Fibroblast of the conjunctiva (primary cell): ENCODE results near the gene SCLY.

Experiments used
- DNase-seq: peaks from one replicate; pipeline ENCODE4 v3.0.0-alpha.2; 2010; ENCODE audit warnings: low read depth

The SCLY gene

DNA sequence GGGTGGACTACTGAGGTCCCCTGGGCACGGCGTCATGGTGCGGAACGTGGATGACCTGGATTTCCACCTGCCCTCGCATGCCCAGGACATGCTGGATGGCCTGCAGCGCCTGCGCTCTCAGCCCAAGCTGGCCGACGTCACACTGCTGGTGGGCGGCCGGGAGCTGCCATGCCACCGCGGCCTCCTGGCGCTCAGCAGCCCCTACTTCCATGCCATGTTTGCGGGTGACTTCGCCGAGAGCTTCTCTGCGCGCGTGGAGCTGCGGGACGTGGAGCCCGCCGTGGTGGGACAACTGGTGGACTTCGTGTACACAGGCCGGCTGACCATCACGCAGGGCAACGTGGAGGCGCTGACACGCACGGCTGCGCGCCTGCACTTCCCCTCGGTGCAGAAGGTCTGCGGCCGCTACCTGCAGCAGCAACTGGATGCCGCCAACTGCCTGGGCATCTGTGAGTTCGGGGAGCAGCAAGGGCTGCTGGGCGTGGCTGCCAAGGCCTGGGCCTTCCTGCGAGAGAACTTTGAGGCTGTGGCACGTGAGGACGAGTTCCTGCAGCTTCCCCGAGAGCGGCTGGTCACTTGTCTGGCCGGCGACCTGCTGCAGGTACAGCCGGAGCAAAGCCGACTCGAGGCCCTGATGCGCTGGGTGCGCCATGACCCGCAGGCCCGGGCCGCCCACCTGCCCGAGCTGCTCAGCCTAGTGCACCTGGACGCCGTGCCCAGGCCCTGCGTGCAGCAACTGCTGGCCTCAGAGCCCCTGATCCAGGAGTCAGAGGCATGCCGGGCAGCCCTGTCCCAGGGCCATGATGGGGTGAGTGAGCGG, 80.1 kb downstream of the SCLY start:
- DNase-seq: no peak

DNA sequence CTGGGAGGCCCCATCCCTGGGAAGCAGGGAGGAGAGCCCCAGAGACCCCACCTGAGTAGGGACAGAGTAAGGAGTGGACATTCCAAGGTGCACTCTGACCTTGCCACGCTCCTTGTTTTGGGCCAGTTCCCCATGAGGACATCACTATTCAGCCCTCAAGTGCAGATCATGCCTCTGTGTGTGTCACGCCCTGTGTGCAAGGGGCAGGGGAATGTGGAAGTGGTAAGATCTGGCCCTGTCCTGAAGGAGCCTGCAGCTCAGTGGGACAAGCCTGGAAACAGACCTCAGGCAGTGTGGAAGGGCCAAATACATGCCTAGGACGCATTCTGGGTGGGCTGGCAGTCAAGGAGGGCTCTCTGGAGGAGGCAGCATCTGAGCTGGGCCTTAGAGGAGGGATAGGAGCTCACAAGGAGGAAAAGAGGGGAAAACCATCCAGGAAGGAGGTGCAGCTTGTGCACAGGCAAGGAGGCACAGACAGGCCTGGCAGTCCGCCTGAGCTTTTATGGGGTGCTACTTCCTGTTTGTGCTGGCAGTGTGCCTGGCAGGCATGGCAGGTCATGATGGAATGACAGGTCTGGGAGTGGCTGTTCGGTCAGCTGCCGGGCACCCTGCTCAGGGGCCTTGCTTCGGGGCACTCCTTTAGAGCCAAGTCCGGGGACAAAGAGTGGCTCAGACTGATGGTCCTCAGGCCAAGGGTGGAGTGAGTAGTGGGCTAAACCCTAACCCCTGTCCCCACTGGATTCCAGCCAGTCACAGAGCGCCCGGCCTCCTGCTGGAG, 80.9 kb downstream of the SCLY start:
- DNase-seq: no peak

DNA sequence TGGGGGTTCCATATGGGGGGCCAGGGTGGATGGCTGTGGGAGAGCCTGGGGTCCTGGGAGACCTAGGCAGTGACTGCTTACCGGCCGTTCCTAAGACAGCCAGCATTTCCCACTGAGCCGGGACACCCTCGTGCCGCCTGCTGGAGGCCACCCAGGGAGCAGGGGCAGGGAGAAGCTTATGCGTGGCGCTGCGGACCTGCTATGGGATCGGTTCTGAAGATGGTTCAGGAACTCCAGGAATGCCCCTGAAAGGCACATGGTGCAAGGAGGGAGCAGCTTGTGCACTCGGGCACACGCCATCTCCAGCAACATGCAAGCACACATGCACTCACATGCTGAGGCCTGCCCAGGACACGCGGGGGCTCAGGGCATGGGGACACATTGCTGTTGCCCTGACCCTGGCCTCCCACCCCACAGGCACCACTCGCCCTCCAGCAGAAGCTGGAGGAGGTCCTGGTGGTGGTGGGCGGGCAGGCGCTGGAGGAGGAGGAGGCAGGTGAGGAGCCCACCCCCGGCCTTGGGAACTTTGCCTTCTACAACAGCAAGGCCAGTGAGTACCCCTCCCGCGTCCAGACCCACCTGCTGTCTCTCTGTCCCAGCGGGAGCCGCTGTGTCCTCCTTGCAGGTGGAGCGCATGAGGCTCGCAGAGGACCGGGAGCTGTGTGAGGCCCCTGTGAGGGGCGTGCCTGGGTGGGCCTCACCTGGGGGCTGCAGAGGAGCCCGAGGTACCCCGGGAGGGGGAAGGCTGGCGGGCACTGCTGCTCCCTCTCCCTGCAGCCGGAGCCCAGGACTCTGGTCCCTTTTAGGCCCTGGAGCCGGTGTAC, 81.8 kb downstream of the SCLY start:
- DNase-seq: no peak

DNA sequence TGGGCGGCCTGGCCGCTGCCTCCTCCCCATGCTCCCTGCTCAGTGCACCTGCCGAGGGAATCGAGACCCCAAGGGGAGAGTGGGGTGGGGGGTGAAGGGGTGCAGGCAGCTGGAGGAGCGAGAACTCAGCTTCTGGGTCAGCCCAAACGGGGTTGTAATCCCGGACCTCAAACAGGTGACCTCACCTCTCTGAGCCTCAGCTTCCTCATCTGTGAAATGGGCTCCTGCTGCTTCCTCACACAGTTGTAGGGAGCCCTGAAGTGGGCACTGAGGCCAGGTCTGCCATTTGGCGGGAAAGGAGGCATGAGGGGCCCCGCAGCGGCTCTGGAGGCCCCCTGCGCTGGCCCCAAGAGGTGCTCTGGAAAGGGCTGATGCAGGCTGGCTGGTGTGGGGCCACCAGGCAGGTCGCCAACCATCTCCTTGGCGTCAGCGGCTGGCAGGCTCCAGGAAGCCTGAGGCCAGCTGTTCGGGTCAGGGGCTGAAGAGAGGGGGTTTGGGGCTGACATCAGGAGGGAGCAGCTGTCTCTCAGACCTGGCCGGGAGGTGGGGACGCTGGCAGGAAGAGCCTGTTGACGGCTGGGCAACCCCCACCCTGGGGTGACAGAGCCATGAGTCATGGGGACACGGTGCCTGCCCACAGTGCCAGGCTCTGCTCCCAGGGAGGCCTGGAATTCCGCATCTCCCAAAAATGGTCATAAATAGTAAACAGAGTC, 82.6 kb downstream of the SCLY start:
- DNase-seq: no peak

DNA sequence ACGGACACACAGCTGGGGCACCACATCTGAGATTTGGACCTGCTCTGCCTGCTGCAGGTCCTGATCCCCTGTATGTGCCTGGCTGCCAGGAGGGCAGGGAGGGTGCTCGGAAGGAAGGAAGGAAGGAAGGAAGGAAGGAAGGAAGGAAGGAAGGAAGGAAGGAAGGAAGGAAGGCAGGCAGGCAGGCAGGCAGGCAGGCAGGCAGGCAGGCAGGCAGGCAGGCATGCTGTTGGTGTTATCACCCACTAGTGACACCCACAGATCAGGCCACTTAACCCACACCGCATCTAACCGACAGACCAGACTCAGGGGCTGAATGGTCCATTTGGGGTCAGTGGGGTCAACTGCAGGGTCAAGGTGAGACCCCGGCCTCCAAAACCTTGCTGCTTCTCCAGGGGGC, 83.5 kb downstream of the SCLY start:
- DNase-seq: no peak

DNA sequence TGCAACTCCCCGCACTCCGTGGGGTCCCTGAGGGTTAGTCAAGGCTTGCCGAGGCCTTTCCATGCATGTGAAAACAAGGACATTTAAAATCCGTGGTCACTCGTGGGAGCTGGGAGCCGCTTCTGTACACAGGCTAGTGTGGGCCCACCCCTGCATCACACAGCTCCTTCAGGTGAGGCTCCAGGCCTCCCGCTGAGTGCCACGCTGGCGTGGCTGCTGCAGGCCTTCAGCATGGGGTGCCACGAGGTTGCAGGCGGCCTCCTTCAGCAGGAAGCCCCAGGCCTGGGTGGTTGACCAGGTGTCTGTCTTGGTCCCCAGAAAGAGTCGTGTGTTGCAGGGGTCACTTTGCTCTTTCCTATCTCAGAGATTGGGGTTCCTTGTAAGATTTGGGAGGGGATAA, 84.2 kb downstream of the SCLY start:
- DNase-seq: no peak

DNA sequence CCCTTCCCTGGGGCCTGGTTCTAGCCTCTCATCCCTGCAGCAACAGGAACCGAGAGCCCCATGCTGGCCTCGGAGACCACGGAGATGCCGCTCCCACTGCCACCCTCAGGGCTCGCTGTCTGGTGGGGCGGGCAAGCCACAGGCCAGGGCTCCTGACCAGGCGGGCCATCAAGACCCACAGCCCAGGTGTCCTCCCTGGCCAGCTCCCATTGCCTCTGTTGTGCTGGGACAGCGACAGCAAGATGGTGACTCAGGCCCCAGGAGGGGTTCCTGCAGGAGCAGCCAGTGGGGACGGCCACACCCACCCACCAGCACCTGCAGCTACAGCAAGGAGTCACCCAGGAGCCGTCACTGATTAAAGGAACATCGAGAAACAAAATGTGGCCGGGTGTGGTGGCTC, 85.0 kb downstream of the SCLY start:
- no peak for DNase-seq

GRCh38 chr2:238146884-238147544, 86.2 kb downstream of the SCLY start:
- no peak for DNase-seq

- DNase-seq: no peak
These were observed 88.2 kb downstream of the SCLY start for GRCh38 chr2:238148981-238149380.
